GM20431 (cell line): ENCODE results near the gene MAPRE2.
"Not testable (repeated sequence)": the region's sequence is repeated elsewhere in the genome, so short reads cannot be mapped to it uniquely, and the experiment has no call there.

ENCODE experiments used
- in situ Hi-C: fragments of 300-500 bp; cut with MseI, MboI; formaldehyde crosslinking; loops from one replicate; pipeline ENCODE4 v1.15.0; 2020; ENCODE audit warnings: low sequenced_read_pairs; ENCODE audit not compliant: unreplicated experiment

Gene MAPRE2

DNA sequence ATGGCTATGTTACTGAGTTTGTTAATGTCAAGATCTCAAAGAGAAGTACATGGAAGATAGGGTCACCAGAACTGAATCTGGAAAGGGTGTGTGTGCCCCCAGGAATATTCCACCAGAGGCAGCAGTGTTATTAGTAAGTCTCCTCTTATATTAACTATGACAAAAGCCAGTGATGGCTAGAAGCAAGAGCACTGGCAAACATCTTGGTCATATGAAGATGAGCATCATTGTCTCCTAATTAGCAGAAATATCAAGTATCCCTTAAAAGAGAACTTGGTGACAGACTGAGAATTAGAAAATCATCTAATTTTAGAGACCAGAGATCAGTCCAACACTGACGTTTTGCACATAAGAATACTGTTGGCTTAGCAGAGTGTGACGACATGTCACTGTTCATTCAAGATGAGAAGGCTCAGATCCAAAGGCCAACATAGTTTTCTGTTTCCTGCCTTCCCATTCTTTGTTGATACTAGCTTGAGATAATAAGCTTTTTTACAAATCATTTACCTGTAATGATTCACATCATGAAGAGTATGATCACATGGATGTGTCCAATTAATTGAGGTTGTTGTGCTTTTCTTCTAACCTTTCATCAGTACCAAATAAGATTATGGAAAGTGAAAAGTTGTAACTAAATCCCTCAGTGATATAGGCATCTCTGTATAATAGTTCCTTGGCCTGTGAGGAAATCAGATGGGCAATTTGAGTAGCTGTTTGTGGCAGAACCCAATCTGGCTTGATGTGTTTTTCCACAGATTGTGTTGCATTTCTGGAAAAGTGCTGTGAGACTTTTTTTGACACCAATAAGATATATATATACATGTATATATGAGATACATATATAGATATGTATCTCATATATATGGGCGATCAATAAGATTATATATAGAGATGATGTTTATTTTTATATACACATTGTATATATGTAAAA is 44.5 kb downstream of the MAPRE2 start:
- in situ Hi-C loops: no loop called here

DNA sequence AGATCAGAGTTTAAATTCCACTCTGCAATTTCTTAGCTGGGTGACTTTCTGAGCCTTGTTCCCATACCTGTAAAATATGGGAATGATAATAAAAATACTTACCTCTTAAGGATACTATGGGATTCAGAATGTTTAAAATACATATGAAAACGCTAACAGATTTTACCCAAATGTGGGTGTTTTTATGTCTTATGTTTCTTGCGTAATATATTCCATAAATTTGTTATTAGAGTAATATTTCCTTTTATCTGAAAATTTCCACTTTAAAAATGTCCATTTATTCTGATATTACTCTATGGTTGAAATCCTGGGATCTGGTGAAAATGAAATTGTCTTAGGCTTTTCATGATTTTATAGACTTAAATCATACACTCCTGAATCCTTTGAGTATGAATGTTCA is 45.5 kb downstream of the MAPRE2 start:
- in situ Hi-C loops: no loop called here

DNA sequence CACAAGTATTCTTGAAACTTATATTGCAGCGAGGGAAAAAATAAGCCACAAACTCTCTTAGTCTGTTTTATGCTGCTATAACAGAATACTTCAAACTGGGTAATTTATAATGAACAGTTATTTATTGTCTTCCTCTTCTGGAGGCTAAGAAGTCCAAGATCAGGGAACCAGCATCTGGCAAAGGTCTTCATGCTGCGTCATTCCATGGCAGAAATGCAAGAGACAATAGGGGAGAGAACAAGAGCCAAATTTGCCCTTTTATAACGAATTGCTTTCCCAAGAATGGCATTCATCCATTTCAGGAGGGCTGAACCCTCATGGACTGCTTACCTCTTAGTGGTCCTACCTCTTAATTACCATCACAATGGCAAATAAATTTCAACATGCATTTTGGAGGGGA is 46.5 kb downstream of the MAPRE2 start:
- in situ Hi-C loops: no loop called here

DNA sequence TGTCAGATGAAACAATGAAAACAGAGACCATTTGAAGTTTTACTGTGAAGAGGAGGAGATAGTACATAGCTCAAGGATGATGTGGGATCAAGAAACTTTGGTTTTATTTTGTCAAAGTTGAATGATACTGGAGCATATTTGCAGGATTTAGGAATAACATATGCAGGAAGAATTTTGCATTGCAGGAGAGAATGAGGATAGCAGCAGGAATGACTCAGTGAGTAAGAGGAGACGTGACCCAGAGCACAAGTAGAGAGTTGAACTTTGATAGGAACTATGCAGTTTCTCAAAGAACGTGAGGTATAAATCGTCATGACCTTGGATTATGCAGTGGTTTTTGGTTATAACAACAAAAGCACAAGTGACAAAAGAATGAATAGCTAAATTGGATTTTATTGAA is 47.7 kb downstream of the MAPRE2 start:
- in situ Hi-C loops: no loop called here

DNA sequence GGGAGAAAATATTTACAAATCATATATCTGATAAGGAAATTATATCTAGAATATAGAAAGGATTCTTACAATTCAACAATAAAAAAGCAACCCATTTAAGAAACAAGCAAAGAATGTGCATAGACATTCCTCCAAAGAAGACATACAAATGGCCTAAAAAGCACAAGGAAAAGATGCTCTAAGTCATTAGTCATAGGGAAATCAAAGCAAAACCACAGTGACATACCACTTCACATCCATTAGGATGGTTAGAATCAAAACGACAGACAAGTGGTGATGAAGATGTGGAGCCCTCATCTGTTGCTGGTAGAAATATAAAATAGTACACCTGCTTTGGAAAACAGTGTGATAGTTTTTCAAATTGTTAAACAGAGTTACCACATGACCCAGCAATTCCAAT is 48.2 kb downstream of the MAPRE2 start:
- in situ Hi-C loops: no loop called here

DNA sequence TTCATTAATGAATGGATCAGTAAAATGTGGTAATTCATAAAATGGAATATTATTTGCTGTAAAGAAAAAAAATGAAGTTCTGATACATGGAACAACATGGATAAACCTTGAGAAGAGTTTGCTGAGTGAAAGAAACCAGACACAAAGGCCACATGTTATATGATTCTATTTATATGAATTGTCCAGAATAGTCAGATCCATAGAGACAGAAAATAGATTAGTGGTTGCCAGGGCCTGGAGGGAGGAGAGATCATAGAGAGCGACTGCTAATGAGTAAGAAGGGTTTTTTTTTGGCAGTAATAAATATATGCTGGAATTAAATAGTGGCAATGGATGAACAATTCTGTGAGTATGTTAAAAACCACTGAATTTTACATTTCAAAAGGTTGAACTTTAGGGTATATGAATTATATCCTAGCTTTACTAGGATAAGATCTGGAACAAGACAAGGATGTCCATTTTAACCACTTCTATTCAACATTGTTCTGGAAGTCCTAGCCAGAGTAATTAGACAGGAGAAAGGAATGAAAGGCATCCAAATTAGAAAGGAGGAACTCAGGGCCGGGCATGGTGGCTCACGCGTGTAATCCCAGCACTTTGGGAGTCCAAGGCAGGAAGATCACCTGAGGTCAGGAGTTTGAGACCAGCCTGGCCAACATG is 48.8 kb downstream of the MAPRE2 start:
- in situ Hi-C loops: no loop called here

DNA sequence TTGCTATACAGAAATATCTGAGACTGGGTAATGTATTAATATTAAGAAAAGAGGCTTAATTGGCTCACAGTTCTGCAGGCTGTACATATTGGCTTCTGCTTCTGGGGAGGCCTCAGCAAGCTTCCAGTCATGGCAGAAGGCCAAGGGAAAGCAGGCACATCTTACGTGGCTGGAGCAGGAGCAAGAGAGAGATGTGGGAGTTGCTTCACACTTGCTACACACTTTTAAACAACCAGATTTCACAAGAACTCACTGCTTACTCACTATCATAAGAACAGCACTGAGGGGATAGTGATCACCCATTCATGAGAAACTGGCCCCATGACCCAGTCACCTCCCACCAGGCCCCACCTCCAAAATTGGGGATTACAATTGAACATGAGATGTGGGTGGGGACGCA is 50.6 kb downstream of the MAPRE2 start:
- in situ Hi-C loops: no loop called here

DNA sequence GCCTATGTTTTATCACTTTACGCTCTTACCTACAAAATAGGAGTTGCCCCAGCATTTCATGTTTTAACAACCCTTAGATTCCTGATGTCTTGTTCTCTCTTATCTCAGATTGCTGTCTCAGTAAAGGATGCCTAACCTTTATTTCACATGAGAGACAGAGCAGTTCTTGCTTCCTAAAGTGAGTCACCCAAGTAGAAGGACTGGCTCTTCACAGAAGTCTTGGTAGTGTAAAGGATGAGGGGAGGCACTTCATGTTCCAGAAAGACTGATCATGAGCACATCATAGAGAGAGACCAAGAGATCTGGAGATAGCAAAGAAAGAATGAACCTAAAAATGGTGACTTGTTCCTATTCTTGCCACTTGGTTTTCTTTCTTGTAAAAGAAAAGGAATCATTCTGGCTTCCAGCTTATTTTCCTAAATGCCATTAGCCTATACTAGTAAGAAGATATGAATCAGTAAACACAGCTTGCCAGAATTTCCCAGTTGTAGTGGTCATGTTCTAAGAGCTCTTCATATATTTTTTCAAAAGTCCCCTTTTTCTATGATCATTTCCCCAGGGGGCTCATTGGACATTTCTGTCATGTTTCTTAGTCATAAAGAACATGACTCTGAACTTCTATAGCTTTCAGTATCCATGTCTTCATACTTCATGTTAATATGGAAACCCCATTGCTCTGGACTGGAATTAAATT is 54.9 kb downstream of the MAPRE2 start:
- in situ Hi-C loops: no loop called here

DNA sequence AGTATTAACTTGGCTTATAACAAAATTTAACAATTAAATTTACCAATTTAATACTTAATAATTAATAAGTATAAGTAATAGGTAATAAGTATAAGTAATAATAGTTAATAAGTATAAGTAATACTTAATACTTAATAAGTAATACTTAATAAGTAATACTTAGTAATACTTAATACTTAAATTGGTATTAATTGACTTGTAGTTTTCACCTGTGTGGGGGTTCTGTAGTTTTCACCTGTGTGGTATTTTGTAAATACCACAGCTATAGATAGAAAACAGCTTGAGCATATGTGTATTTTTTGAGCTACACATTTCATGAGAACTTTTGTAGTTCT is 55.4 kb downstream of the MAPRE2 start:
- in situ Hi-C loops: no loop called here

DNA sequence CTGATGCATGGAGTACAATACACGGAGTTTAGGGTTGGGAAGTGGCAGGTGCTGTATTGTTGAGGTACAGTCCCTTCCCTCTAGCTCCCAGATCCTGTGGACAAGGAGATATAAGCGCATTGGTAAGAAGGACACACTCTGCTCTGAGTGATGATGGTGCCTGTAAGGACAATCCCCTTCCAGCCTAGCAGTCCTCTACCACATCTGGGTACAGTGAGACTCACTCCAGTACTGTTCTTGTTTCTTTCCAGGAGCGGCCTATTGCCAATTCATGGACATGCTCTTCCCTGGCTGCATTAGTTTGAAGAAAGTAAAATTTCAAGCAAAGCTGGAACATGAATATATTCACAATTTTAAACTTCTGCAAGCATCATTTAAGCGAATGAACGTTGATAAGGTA is 56.0 kb downstream of the MAPRE2 start:
- in situ Hi-C loops: no loop called here

DNA sequence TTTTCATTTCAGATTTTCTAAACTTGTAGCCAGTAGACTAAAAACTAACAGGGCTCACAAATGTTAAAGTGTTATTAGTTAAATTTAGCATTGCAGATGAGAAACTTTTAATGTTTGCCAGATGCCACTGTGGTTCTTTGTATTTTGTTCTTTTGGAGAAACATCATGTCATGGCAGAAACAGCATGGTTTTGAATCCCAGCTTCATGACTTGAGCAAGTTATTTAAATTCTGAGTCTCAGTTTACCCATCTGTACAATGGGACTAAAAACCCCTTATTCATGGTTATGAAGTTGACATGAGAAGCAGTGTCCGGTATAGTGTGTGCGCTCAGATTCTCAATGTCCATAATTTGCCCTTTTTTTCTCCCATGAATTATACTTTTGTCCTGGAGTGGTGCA is 56.5 kb downstream of the MAPRE2 start:
- in situ Hi-C loops: no loop called here

DNA sequence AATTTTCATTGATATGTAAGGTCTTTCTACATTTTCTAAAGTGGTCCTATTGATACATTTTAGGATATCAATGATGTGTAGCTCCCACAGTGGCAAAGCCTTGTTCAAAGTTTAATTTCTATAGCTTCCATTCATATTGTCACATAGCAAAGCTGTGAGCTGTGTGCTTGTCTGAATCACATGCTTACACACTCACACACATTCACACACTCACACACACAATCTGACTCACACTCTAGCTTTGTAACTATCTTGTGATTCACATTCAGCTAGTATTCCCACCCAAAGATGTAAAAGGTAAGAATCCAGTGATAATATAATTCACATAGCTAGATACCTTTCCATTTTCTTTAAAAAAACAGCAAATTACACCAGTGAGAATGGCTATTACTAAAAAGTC is 58.7 kb downstream of the MAPRE2 start:
- in situ Hi-C loops: no loop called here

DNA sequence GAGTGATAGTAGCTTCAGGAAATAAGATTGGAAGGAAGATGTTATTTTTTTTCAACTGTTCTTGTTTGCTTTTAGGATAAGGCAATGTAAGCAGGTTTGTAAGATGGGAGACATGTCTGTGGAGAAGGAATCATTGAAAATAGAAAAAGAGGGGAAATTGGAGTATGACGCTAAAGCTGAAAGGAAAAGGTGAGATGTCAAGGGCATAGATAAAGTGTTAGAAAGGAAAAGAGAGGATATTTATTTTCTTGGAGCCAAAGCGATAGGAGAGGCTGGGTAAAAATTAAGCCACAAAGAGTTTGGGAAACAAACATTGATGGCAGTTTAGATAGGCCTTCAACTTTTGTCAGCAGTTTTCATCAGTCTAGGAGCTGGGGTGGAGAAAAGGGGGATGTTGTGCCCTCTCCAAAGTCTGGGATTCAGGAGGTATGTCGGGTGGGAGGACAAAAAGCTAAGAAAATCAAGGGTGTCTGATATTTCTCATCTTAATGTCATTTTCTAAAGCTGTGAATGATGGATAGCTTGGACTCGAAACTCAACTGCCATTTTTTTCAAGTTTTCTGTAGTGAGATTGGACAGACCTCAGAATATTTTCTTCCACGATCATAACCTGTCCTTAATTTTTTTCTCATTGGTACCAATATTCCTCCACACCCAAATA is 63.3 kb downstream of the MAPRE2 start:
- in situ Hi-C loops: no loop called here

DNA sequence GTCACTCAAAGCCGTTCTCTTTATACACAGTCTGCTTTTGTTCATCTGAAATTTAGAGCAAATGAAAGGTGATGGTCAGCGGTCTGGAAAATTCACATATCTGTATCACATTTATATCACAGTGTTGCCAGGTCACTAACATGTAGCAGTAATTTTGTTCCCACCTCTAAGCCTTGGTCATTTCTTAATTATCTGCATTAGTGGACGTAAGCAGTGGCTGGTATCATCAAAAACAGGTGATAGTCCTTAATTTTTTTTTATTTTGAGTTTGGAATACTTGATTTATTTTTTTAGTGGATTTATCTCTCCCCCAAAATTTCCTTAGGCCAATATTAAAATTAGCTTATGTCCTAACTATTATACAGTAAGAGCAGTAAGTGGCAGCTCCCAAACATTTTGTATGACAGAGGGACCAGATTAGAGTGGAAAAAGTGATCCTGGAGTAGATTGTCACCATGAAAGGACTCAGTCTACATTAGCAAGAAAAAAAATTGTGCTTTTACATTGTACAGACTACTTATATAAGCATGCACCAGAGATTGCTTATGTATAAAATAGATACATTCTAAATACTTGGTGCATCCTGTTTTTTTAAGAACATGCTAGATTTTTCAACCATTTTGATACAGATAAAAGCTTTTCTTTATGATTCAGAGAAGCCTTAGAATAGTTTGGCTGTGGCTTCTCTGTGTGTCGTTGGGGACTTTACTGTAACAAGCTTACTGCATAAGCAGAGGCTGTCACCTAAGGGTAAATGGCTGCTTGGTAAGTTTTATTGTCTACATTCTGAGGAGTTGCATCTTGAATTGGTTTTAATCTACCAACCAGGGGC is 65.0 kb downstream of the MAPRE2 start:
- in situ Hi-C loops: no loop called here

DNA sequence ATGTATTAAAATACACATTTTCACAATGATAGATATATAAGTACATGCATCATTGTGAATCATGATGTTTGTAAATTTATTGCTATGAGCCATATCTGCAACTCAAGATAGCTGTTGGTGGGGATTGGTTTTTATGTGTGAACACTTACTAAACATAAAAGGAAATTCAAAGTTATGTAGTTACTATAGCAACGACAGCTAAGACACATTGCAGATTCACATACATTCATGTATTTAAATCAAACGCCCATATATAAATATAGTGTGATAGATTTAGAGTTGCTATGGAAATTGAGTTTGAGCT is 65.6 kb downstream of the MAPRE2 start:
- in situ Hi-C loops: no loop called here

DNA sequence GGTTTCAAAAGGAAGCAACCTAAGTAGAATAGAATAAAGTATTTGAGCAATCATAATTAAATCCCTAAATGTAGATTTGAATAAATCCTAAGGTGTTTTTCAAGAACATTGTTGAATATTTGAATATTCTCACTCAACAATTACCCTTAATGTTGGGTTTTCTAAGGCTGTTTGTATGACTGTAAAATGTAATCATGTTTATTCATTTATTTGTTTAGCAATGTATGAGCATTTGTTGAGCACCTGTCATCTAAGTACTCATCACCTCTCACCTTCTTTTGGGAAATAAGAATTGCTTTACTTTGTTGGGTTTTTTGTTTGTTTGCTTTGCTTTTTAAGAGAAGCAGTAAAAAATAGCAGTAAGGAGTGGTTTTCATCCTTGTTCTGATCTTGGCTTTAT is 66.0 kb downstream of the MAPRE2 start:
- in situ Hi-C loops: no loop called here

DNA sequence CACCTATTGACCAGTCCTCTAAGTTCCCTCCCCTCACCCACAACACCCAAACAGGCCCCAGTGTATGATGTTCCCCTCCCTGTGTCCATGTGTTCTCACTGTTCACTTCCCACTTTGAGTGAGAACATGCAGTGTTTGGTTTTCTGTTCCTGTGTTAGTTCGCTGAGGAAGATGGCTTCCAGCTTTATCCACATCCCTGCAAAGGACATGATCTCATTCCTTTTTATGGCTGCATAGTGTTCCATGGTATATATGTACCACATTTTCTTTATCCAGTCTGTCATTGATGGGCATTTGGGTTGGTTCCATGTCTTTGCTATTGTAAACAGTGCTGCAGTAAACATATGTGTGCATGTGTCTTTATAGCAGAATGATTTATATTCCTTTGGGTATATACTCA is 66.9 kb downstream of the MAPRE2 start:
- in situ Hi-C loops: not testable (repeated sequence)

DNA sequence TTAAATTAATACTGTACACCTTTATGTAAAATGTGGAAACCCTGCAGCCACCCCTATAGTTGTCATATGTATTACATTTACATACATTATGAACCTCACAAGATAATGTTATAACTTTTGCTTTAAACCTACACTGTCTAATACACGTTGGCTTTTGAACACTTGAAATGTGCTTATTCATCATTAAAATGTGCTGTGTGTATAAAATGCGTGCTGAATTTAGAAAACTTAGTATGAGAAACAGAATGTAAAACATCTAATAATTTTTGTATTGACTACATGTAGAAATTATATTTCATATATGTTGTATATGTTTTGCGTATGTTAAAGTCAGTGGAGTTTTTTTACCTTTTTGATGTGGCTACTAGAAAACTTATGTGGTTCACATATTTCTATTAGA is 68.8 kb downstream of the MAPRE2 start:
- in situ Hi-C loops: no loop called here

DNA sequence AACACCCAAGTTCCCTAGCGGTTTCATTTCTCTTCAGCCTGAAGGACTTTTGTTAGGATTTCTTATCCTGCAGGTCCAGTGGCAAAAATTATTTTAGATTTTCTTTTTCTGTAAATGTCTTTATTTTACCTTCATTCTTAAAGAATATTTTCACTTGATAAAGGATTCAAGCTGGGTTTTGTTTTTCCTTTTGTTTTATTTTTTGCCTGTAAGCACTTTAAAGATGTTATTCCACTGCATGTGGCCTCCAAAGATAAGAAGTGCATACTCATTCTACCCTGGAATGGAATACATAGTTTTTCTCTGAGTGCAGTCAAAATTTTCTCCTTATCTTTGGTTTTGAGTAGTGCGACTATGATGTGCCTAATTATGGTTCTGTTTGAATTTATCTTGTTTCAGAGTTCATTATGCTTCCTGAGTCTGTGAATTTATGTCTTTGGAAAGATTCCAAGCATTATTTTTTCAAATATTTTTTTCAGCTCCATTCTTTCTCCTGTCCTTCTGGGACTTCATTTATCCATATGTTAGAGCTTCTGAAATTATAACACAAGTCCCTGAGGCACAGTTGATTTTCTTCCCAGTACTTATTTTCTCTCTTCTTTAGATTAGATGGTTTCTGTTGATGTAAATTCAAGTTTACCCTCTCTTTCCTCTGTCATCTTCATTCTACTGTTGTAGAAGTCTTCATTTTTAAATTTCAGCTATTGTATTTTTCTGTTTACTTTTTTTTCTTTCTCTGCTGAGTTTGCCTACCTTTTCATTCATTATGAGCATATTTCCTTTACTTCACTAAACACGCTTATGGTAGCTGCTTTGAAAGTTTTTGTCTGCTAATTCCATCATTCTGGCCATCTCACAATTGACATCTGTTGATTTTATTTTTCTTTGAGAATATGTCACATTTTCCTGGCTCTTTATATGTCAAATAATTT is 69.6 kb downstream of the MAPRE2 start:
- in situ Hi-C loops: no loop called here
